Measurements from ENCODE around the gene PPP2R1B.

- TF ChIP-seq CTCF (IDR thresholded peaks at IDR 0.05) (no peak), POLR2A (IDR thresholded peaks at IDR 0.05) (peak in 1 of 3 donors; percentile 7)
Observed at GRCh38 chr11:111702623-111703022, 63.6 kb downstream of the PPP2R1B start.
